ENCODE results near the gene TARS2. TPM values are rescaled to one million over a fixed set of nuclear protein-coding genes. Genes with fewer than 3 reads are reported as not detected.

Gene TARS2
- 30.7 TPM for total RNA-seq
- long read RNA-seq, transcript TARS2-214 (16 exons, 2,162 nt), result major isoform, 14 of 45 reads
- long read RNA-seq, transcript TARS2-204 (18 exons, 2,729 nt), result minor isoform, 12 of 45 reads
- long read RNA-seq, partial matches to known transcripts, result 6 of 45 reads
- long read RNA-seq, other reads (novel, unspliced or antisense), result 13 of 45 reads

- peak; percentile 95 for DNase-seq (ENCODE audit: low spot score)
- intact Hi-C loops (cut with DNase I), result loop anchor here (2.0 kb wide), 1 partner anchor 28 kb away; the partner anchor contains the start of gene FALEC
These were observed at the start of gene TARS2 for GRCh38 chr1:150486966-150487762. TSS of gene TARS2 (plus strand) at chr1:150487419. CDS start at chr1:150487451, 32 bp downstream.

GRCh38 chr1:150441121-150441520 is 46.1 kb upstream of the TARS2 start:
- DNase-seq (ENCODE audit: low spot score), result no peak
- intact Hi-C loops (cut with DNase I), result no loop called here

DNA sequence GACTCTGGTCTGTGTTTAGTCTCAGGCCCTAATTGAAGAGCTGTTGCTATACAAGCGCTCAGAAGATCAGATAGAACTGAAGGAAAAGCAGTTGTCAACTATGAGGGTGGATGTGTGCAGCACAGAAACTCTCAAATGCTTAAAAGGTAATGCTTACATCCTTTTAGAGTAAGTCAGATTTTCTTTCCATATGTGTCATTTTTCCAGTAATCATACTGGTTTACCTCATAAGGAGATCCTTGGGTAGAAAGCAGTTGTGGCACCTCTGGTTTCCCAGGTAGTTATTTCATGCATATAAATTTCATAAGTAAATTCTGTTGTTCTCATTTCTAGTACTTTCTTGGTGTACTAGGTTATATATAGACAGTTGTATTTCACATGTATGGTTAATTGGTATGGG is 43.0 kb upstream of the TARS2 start:
- DNase-seq (ENCODE audit: low spot score), result no peak
- intact Hi-C loops (cut with DNase I), result no loop called here

DNA sequence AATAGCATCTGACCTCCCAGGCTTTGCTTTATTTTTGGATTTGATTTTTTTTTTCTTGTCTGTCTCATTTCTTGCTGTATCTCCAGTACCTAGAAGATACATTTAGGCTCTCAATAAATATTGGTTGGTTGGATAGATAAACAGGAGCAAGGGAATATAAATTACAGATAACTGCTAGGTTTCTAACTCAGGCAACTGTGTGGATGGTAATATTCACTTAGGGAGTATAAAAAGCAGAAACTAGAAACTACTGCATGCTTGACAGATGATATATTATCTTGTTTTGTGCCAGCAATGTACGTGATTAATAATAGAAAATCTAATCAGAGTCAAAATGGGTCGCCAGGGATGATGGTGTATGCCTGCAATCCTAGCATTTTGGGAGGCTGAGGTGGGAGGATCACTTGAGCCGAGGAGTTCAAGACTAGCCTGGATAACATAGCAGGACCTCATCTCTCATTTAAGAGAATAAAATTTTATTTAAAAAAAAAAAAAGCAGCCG is 31.0 kb upstream of the TARS2 start:
- intact Hi-C loops (cut with DNase I), result no loop called here
- no peak for DNase-seq (ENCODE audit: low spot score)

DNA sequence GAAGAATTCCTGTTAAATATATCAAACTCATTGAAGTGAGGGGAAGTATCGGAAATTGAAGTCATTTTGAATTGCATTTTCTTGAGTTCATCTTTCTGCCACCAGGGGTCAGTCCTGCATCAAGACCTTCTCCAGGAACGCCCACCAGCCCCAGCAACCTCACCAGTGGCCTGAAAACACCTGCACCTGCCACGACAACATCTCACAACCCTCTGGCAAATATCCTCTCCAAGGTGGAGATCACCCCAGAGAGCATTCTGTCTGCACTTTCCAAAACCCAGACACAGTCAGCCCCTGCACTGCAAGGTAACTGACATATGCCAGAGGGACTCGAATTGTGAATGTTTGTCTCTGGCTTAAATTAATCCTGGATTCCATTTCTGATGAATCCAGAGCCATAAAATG is 22.8 kb upstream of the TARS2 start:
- intact Hi-C loops (cut with DNase I), result loop anchor here (2.0 to 10.0 kb wide), 4 partner anchors 68 to 530 kb away; no protein-coding TSS in a partner anchor
- DNase-seq (ENCODE audit: low spot score), result no peak

- no peak for DNase-seq (ENCODE audit: low spot score)
- intact Hi-C loops (cut with DNase I), result loop anchor here (10.0 kb wide), 2 partner anchors 348 to 528 kb away; no protein-coding TSS in a partner anchor
These were observed 20.3 kb upstream of the TARS2 start for GRCh38 chr1:150466964-150467363.

GRCh38 chr1:150469291-150469690 is 17.9 kb upstream of the TARS2 start:
- DNase-seq (ENCODE audit: low spot score), result no peak
- intact Hi-C loops (cut with DNase I), result loop anchor here (10.0 kb wide), 2 partner anchors 346 to 526 kb away; no protein-coding TSS in a partner anchor

GRCh38 chr1:150472601-150473200 is 14.5 kb upstream of the TARS2 start:
- no peak for DNase-seq (ENCODE audit: low spot score)
- intact Hi-C loops (cut with DNase I), result no loop called here

- no peak for DNase-seq (ENCODE audit: low spot score)
- intact Hi-C loops (cut with DNase I), result no loop called here
These were observed 13.6 kb upstream of the TARS2 start for GRCh38 chr1:150473659-150474058.

- intact Hi-C loops (cut with DNase I), result loop anchor here (5.0 kb wide), 1 partner anchor 37 kb away; no protein-coding TSS in a partner anchor
- no peak for DNase-seq (ENCODE audit: low spot score)
These were observed 12.3 kb upstream of the TARS2 start for GRCh38 chr1:150474869-150475268.

GRCh38 chr1:150476754-150477153 is 10.5 kb upstream of the TARS2 start:
- intact Hi-C loops (cut with DNase I), result loop anchor here (5.0 kb wide), 1 partner anchor 36 kb away; no protein-coding TSS in a partner anchor
- no peak for DNase-seq (ENCODE audit: low spot score)

DNA sequence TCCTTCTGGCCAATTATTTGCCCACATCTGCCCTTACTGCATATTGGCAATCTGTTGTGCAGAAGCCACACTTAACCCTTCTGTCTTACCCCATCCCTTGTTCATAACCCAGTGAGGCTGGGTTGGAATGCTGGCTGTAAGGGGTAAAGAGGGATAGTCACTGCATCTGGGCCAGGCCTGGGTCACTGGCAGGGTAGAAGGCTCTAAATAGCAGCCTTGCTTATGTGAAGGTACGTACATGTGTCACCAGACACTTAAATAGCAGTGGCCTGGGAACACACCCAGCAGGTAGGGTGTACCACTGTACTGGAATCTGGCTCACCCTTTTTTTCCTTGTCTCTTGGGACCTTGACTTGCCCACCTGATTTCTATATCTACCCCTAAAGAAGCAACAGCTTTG is 9.9 kb upstream of the TARS2 start:
- DNase-seq (ENCODE audit: low spot score), result no peak
- intact Hi-C loops (cut with DNase I), result loop anchor here (5.0 kb wide), 1 partner anchor 35 kb away; no protein-coding TSS in a partner anchor

GRCh38 chr1:150477733-150478132 is 9.5 kb upstream of the TARS2 start:
- intact Hi-C loops (cut with DNase I), result loop anchor here (5.0 kb wide), 1 partner anchor 35 kb away; no protein-coding TSS in a partner anchor
- no peak for DNase-seq (ENCODE audit: low spot score)

DNA sequence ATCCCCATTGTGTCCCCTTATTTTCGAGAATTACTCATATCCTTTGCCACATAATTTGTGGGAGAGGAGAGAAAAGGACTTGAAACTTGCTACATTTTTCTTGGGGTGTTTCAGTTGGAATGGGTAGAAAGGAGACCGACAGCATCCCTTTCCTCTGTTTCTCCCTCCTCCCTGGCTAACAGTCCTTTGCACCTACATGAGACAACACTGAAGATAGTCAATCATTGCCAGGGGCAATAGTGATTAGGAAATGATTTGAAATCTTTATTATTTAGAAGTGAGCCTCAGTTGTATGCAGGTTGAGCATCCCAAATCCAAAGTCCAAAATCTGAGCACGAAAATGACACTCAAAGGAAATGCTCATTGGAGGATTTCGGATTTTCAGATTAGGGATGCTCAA is 7.8 kb upstream of the TARS2 start:
- DNase-seq (ENCODE audit: low spot score), result no peak
- intact Hi-C loops (cut with DNase I), result loop anchor here (5.0 kb wide), 1 partner anchor 33 kb away; no protein-coding TSS in a partner anchor

DNA sequence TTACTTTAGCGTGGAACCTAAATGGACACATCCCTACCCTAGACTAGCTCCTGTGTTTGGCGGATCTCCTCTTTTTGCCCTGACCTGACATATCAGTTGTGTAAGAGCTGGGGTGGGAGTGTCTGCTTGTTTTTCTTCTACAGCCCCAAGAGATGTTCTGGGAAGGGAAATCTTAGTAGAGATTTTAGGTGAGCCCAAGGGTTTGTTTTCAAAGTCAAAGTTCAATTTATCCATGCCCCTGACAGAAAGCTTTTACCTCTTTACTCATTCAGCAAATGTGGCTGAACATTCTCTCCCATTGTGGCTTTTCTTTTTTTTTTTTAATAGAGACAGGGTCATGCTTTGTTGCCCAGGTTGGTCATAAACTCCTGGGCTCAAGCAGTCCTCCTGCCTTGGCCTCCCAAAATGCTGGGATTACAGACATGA is 7.3 kb upstream of the TARS2 start:
- intact Hi-C loops (cut with DNase I), result loop anchor here (5.0 kb wide), 1 partner anchor 32 kb away; no protein-coding TSS in a partner anchor

GRCh38 chr1:150484431-150484830 is 2.8 kb upstream of the TARS2 start:
- intact Hi-C loops (cut with DNase I), result no loop called here
- DNase-seq (ENCODE audit: low spot score), result no peak

More for the DNA sequence above, 7.3 kb upstream of the TARS2 start:
- no peak for DNase-seq (ENCODE audit: low spot score)

DNA sequence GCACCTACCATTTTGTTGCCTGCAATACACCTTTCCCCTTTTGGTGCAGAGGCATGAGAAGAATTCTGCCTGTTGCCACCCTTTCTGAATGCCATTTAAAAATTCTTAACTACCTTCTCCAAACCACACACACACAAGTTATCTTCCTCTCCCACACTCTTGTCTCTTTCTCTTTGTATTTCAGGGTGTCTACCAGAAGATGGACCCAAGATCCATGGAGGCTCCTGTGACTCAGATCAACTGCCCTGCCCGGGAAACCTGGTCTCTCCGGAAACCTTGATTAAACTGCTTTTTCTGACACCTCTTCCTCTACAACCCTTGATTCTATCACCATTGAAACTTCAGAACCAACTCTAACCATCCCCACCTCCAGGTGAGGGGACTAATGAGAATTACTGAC is 2.4 kb upstream of the TARS2 start:
- intact Hi-C loops (cut with DNase I), result no loop called here

DNA sequence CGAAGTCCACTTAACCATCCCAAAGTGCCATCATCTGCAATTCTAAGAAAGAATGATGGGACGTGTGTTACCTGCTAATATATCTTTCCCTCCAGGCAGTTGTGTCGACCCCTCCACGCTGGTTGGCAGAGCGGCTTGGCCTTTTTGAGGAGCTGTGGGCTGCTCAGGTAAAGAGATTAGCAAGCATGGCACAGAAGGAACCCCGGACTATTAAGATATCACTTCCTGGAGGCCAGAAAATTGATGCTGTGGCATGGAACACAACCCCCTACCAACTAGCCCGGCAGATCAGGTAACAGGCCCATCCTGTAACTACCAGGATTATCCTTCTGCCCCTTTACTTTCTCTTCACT is 520 bp downstream of the TARS2 start:
- no peak for DNase-seq (ENCODE audit: low spot score)
- intact Hi-C loops (cut with DNase I), result loop anchor here (2.0 kb wide), 1 partner anchor 27 kb away; the partner anchor contains the start of gene FALEC

More for the DNA sequence above, 2.4 kb upstream of the TARS2 start:
- DNase-seq (ENCODE audit: low spot score), result no peak

- intact Hi-C loops (cut with DNase I), result no loop called here
- DNase-seq (ENCODE audit: low spot score), result no peak
These were observed 6.0 kb downstream of the TARS2 start for GRCh38 chr1:150493175-150493574.

DNA sequence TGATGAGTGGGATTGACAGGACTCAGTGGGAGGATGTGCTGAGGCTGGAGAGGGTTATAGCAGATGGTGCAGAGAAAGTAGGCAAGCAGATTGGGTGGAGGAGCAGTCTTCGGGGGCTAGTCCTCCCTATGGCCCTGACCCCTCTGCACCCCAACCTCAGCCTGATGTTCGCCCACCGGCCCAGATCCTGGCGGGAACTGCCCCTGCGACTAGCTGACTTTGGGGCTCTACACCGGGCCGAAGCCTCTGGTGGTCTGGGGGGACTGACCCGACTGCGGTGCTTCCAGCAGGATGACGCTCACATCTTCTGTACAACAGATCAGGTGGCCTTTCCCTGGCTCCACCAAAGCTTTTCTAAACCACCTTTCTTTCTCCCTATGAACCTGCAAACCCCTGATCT is 11.1 kb downstream of the TARS2 start:
- intact Hi-C loops (cut with DNase I), result no loop called here
- no peak for DNase-seq (ENCODE audit: low spot score)
